ENCODE results near the gene ITIH4.

The ITIH4 gene

DNA sequence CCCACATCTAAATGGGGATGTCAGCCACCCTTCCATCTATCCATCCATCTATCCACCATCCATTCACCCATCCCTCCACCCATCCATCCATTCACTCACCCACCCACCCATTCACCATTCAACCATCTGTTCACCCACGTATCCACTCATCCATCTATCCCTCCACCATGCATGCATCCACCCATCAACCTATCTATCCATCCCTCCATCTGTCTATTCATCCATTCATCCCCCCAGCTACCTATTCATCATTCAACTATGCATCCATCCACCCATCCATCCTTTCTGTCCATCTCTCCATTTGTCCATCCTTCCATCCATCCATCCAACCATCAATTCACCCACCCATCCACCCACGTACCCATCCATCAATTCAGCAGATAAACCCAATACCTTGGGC, 21.3 kb downstream of the ITIH4 start:
- H3K4me3 ChIP-seq (ENCODE audit: low read length), result no peak overlapping the region
- no peak for DNase-seq (ENCODE audit: low read depth)
- TF ChIP-seq, protein P1, sequence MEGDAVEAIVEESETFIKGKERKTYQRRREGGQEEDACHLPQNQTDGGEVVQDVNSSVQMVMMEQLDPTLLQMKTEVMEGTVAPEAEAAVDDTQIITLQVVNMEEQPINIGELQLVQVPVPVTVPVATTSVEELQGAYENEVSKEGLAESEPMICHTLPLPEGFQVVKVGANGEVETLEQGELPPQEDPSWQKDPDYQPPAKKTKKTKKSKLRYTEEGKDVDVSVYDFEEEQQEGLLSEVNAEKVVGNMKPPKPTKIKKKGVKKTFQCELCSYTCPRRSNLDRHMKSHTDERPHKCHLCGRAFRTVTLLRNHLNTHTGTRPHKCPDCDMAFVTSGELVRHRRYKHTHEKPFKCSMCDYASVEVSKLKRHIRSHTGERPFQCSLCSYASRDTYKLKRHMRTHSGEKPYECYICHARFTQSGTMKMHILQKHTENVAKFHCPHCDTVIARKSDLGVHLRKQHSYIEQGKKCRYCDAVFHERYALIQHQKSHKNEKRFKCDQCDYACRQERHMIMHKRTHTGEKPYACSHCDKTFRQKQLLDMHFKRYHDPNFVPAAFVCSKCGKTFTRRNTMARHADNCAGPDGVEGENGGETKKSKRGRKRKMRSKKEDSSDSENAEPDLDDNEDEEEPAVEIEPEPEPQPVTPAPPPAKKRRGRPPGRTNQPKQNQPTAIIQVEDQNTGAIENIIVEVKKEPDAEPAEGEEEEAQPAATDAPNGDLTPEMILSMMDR (conservative IDR thresholded peaks at IDR 0.05; ENCODE audit: low read depth, low read length), result no peak

DNA sequence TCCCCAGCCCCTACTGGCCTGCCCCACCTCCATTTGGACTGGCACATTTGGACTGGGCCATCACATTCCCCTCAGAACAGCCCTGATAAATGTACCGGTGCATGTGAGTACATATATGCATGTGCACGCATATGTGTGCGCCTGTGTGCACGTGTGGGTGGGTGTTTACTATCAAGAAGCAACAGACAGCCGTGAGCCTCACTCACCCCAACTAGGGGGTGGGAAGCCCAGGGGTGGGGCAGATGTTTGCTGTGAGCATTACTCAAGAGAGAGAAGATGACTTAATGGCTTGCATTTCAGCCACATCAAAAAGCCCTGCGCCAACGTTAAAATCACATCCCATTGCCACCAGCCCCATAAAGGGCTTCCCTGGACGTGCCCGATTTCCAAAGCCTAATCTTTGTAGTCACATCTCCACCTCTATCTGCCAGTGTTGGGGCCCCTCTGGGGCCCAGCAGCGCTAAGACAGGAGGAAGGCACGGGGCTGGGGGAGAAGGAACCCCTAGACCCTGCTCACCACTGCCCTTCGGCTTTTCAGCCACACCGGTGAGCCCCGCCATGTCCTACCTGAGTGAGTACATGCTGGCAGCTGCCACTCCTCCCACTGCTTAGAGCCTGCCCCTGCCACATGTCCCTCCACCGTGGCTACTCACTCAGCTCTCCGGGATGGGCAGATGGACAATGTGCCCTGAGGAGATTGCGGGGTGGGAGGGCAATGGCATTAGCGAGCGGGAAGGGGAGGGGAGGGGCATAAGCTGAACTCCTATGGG, 25.0 kb downstream of the ITIH4 start:
- DNase-seq (ENCODE audit: low read depth), result no peak
- TF ChIP-seq, protein P1 (conservative IDR thresholded peaks at IDR 0.05; ENCODE audit: low read depth, low read length), result no peak
- H3K4me3 ChIP-seq (ENCODE audit: low read length), result no peak overlapping the region

DNA sequence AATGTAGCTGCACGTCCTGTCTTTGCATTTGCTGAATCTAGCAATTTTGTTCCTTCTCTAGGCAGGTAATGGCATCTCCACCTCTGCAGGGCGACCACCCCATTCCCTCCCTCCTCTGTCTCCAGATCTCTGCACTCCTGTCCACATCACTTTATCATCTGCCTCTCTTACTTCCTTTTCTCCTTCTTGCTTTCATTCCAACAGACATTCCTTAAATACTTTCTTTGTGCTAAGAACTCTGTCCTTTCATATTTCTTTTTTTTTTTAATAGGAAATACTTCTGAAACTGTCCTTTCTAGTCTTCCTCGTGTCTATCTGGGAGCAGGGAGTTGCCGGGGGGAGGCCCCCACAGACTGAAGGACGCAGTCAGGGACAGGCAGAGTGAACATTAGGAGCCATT, 28.6 kb downstream of the ITIH4 start:
- TF ChIP-seq, protein P1 (conservative IDR thresholded peaks at IDR 0.05; ENCODE audit: low read depth, low read length), result no peak
- no peak overlapping the region for H3K4me3 ChIP-seq (ENCODE audit: low read length)
- DNase-seq (ENCODE audit: low read depth), result no peak

DNA sequence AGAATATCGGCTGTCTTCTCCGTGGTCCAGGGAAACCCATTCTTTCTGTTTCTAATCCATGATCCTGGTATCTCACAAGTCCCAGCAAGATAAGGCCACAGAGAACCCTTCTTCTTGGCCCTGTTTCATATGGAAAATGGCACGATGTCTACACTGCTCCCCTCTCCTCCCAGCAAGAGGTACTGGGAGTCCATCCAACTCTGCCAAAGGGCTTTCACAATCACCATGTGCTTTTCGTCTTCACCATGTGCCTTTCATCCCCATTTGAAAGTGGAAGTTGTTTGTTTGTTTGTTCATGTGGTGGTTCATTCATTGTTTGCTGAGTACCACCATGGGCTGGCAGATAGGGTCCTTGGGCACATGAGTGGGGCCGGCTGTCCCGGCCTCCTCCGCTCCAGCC, 30.4 kb downstream of the ITIH4 start:
- no peak overlapping the region for H3K4me3 ChIP-seq (ENCODE audit: low read length)
- no peak for DNase-seq (ENCODE audit: low read depth)
- TF ChIP-seq, protein P1 (conservative IDR thresholded peaks at IDR 0.05; ENCODE audit: low read depth, low read length), result no peak

DNA sequence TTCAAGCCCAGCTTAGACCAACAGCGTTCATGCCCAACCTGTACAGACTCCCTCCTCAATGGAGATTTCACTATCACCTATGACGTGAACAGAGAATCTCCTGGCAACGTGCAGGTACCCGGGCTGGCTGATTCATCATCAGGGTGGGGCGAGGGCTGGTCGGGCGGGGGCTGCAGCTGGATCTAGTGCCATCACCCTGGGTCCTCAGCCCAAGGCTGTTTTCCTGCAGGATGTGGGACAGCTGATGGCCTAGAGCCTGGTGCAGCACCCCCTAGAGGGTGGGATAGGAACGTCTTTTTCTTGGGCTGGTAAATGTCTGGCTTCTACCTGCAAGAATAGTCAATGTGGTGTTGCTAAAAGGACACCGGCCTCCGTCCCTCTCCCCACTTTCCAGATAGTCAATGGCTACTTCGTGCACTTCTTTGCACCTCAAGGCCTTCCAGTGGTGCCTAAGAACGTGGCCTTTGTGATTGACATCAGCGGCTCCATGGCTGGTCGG, 31.4 kb downstream of the ITIH4 start:
- H3K4me3 ChIP-seq (ENCODE audit: low read length), result no peak overlapping the region
- no peak for DNase-seq (ENCODE audit: low read depth)
- TF ChIP-seq, protein P1 (conservative IDR thresholded peaks at IDR 0.05; ENCODE audit: low read depth, low read length), result peak; percentile 63

DNA sequence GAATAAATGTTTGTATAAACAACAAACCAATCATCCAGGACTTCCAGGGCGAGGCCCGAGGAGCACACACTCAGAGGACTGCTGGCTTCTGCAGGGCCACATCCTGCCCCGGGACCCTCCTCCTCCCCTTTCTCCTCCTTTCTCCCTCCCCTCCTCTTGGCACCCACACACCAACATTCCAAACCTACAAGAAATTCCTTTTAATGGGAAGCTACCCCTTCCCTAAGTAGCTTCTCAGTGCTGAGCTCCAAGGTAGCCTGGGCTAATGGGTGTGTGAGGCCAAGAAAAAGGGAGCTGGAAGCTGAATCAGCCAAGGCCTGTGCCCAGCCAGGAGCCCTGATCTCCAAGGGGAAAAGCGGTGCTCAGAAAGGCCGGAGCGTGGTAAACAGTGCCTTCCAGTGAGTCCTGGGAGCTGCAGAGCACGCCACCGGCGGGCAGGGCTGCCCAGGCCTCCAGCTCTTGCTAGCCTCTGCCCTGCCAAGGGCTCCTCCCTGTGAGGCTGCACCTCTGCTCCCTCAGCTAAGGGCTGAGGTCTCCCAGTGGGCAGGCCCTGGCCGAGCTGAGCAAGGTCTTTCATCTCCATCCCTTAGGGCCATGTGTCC, 32.0 kb downstream of the ITIH4 start:
- H3K4me3 ChIP-seq (ENCODE audit: low read length), result no peak overlapping the region
- DNase-seq (ENCODE audit: low read depth), result no peak
- TF ChIP-seq, protein P1 (conservative IDR thresholded peaks at IDR 0.05; ENCODE audit: low read depth, low read length), result no peak

DNA sequence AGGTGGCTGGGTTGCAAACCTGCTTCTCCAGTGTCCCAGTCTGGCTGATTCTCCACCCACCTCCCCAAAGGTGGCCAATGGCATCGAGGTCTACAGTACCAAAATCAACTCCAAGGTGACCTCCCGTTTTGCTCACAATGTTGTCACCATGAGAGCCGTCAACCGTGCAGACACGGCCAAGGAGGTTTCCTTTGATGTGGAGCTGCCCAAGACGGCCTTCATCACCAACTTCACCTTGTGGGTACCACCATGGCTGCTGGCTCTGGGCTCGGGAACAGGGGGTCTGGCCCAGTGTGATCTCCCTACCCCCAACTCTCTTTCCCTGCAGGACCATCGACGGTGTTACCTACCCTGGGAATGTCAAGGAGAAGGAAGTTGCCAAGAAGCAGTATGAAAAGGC, 34.1 kb downstream of the ITIH4 start:
- no peak overlapping the region for H3K4me3 ChIP-seq (ENCODE audit: low read length)
- TF ChIP-seq, protein P1 (conservative IDR thresholded peaks at IDR 0.05; ENCODE audit: low read depth, low read length), result no peak
- no peak for DNase-seq (ENCODE audit: low read depth)

Data from retinal pigment epithelial cell (primary cell).